Vagina (tissue), 2 donors: ENCODE results near the gene SLC26A11. TPM values are rescaled to one million over a fixed set of nuclear protein-coding genes. Genes with fewer than 3 reads are reported as not detected.

Experiments
- DNase-seq, 2 donors: peaks; one replicate each; pipeline ENCODE4 v3.0.0-alpha.2; 2017; ENCODE audit errors: extremely low spot score in 2 of 2
- H3K27ac ChIP-seq: fragments of 200-600 bp; sonication (generic); one replicate; pipeline ENCODE4 v1.5.1; 2019
- H3K27me3 ChIP-seq: fragments of 200-600 bp; sonication (generic); one replicate; pipeline ENCODE4 v1.5.1; 2019
- H3K36me3 ChIP-seq, 2 donors: fragments of 200-600 bp; sonication (generic); one replicate each; pipeline ENCODE4 v1.5.1; 2017 to 2019
- H3K4me1 ChIP-seq: fragments of 200-600 bp; sonication (generic); one replicate; pipeline ENCODE4 v1.5.1; 2019
- H3K4me3 ChIP-seq, 2 donors: fragments of 200-600 bp; sonication (generic); 1 replicate in 1 of 2; 2 replicates in 1 of 2; pipeline ENCODE4 v1.5.1; 2016 to 2019
- H3K9me3 ChIP-seq: fragments of 200-600 bp; sonication (generic); one replicate; pipeline ENCODE4 v1.5.1; 2019
- POLR2A ChIP-seq, 2 donors: fragments of 450-650 bp; IDR thresholded peaks; one replicate each; pipeline ENCODE4 v1.6.1; 2017; ENCODE audit warnings: antibody characterized with exemption in 2 of 2, mild to moderate bottlenecking in 2 of 2, moderate library complexity in 2 of 2
- POLR2AphosphoS5 ChIP-seq, 2 donors: sonication (generic); formaldehyde crosslinking; IDR thresholded peaks; one replicate each; pipeline ENCODE4 v1.9.0; 2017; ENCODE audit warnings: antibody characterized with exemption in 2 of 2, mild to moderate bottlenecking in 2 of 2, low read depth in 1 of 2; ENCODE audit not compliant: insufficient read depth in 1 of 2
- intact Hi-C: fragments of 100-400 bp; cut with DNase I; formaldehyde crosslinking; loops from one replicate; pipeline ENCODE4 v1.15.1; 2023
- total RNA-seq: library from RNA; depleted of rRNA; stranded (reverse); fragments of >200 nt; gene quantifications from one replicate; pipeline ENCODE4 v1.2.3, GENCODE V29; 2016
- TF ChIP-seq, protein P1 (sequence below), 3 experiments: fragments of 450-650 bp in 2 of 3; fragments of 200-600 bp in 1 of 3; sonication (generic) in 1 of 3; IDR thresholded peaks; one replicate each; pipeline ENCODE4 v1.5.1; 2017 to 2019; ENCODE audit warnings: antibody characterized with exemption in 3 of 3, mild to moderate bottlenecking in 2 of 3, moderate library complexity in 2 of 3

Gene SLC26A11
- total RNA-seq, 1 donor from 2014 or later = 22.8 TPM

DNA sequence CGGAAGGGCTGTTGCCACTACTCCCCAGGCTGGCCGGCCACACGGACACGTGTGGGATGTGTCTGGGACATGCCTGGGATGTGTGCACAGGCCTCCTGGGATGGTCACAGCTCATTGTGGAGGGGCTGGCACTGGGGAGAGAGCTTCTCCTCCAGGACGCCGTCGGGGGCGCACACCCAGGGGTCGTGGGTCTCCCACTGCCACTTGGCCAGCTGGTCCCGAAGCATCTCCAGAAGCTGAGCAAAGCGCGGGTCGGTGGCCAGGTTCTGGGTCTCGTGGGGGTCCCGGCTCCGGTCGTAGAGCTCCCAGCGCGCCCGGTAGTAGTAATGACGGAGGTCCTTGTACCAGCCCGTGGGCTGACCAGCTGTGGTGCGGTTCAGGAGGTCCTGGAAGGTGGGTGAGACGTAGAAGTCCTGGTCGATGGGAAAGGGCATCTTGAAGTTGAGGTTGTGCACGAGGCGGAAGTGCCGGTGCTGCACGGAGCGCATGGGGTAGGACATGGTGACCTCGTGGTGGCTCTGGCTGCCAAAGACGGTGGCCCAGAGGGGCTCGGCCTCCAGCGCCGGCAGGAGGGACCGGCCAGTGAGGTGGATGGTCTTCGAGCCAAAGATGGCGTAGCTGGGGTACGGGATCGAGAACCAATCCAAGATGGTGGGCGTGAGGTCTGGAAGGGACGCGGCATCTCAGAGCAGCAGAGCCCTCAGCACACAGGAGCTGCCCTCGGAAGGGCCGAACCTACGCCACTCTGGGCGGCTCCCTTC is 9.7 kb upstream of the SLC26A11 start:
- peaks cover 5 to 52% of the 10 kb centered on the region in 2 donors for H3K36me3 ChIP-seq
- H3K4me1 ChIP-seq = no peaks in the 10 kb centered on the region
- TF ChIP-seq, protein P1, sequence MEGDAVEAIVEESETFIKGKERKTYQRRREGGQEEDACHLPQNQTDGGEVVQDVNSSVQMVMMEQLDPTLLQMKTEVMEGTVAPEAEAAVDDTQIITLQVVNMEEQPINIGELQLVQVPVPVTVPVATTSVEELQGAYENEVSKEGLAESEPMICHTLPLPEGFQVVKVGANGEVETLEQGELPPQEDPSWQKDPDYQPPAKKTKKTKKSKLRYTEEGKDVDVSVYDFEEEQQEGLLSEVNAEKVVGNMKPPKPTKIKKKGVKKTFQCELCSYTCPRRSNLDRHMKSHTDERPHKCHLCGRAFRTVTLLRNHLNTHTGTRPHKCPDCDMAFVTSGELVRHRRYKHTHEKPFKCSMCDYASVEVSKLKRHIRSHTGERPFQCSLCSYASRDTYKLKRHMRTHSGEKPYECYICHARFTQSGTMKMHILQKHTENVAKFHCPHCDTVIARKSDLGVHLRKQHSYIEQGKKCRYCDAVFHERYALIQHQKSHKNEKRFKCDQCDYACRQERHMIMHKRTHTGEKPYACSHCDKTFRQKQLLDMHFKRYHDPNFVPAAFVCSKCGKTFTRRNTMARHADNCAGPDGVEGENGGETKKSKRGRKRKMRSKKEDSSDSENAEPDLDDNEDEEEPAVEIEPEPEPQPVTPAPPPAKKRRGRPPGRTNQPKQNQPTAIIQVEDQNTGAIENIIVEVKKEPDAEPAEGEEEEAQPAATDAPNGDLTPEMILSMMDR (IDR thresholded peaks at IDR 0.05) = no peak
- TF ChIP-seq POLR2A (IDR thresholded peaks at IDR 0.05) (no peak), POLR2AphosphoS5 (IDR thresholded peaks at IDR 0.05; ENCODE audit: insufficient read depth in 1 of 2, low read depth in 1 of 2) (no peak)
- no peak for DNase-seq
- H3K27me3 ChIP-seq = no peaks in the 10 kb centered on the region
- no peaks in the 10 kb centered on the region for H3K9me3 ChIP-seq
- H3K27ac ChIP-seq = no peak overlapping the region
- no peak overlapping the region for H3K4me3 ChIP-seq
- intact Hi-C loops = no loop called here

DNA sequence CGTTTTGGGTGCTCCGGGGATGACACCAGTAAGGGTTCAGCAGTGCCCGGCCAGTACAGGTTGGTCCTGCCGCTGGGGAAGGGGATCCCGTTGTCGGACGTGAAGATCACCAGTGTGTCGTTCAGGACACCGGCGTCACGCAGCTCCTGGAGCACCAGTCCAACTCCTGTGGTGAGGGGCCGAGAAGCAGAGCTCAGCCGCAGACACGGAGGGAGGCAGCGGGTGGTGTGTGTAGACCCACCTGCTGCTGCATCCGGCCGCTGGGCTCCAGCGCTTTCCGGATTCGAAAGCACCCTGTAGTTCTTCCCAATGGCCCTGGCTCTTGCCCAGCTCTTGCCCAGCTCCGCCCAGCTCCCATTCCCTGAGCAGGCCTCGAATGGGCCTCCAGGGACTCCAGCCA is 8.1 kb upstream of the SLC26A11 start:
- Histone ChIP-seq H3K36me3 (peaks cover 5 to 57% of the 10 kb centered on the region in 2 donors), H3K9me3 (no peaks in the 10 kb centered on the region), H3K4me1 (no peaks in the 10 kb centered on the region), H3K4me3 (no peak overlapping the region), H3K27ac (no peak overlapping the region), H3K27me3 (no peaks in the 10 kb centered on the region)
- intact Hi-C loops = no loop called here
- no peak for DNase-seq
- no peak for TF ChIP-seq POLR2AphosphoS5 (IDR thresholded peaks at IDR 0.05; ENCODE audit: insufficient read depth in 1 of 2, low read depth in 1 of 2)
- TF ChIP-seq, protein P1 (IDR thresholded peaks at IDR 0.05) = no peak
- no peak for TF ChIP-seq POLR2A (IDR thresholded peaks at IDR 0.05)

GRCh38 chr17:80212511-80212910 is 7.7 kb upstream of the SLC26A11 start:
- H3K9me3 ChIP-seq = no peaks in the 10 kb centered on the region
- no peak for DNase-seq
- H3K36me3 ChIP-seq = peaks cover 5 to 57% of the 10 kb centered on the region in 2 donors
- H3K4me3 ChIP-seq = no peak overlapping the region
- H3K27me3 ChIP-seq = no peaks in the 10 kb centered on the region
- TF ChIP-seq, protein P1 (IDR thresholded peaks at IDR 0.05) = no peak
- TF ChIP-seq POLR2A (IDR thresholded peaks at IDR 0.05) (no peak), POLR2AphosphoS5 (IDR thresholded peaks at IDR 0.05; ENCODE audit: insufficient read depth in 1 of 2, low read depth in 1 of 2) (no peak)
- no peaks in the 10 kb centered on the region for H3K4me1 ChIP-seq
- intact Hi-C loops = no loop called here
- no peak overlapping the region for H3K27ac ChIP-seq

DNA sequence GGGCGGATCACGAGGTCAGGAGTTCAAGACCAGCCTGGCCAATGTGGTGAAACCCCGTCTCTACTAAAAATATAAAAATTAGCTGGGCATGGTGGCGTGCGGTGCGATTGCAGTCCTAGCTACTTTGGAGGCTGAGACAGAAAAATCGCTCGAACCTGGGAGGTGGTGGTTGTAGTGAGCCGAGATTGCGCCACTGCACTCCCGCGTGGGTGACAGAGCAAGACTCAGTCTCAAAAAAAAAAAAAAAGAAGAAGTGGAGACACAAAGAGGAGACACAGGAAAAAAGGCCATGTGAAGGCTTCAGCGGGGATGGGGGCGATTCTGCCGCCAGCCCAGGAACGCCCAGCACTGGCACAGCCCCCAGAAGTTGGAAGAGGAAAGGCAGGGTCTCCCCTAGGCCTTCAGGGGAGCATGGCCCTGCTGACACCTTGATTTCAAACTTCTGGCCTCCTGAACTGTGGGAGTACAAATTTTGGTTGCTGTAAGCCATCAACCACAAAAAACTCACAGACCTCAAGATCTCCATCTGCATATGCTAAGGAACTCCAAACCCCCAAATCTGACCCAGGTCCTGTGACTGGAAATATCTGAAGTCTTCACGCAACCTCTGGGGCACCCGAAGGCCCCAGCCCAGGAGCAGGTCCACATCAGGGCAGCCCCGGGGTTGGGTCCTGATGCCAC is 7.1 kb upstream of the SLC26A11 start:
- Histone ChIP-seq H3K4me1 (peaks cover under 1% of the 10 kb centered on the region), H3K27ac (no peak overlapping the region), H3K9me3 (no peaks in the 10 kb centered on the region), H3K27me3 (no peaks in the 10 kb centered on the region), H3K4me3 (no peak overlapping the region), H3K36me3 (peaks cover 5 to 53% of the 10 kb centered on the region in 2 donors)
- no peak for DNase-seq
- intact Hi-C loops = no loop called here
- TF ChIP-seq POLR2AphosphoS5 (IDR thresholded peaks at IDR 0.05; ENCODE audit: insufficient read depth in 1 of 2, low read depth in 1 of 2) (no peak), POLR2A (IDR thresholded peaks at IDR 0.05) (no peak)
- TF ChIP-seq, protein P1 (IDR thresholded peaks at IDR 0.05) = no peak

DNA sequence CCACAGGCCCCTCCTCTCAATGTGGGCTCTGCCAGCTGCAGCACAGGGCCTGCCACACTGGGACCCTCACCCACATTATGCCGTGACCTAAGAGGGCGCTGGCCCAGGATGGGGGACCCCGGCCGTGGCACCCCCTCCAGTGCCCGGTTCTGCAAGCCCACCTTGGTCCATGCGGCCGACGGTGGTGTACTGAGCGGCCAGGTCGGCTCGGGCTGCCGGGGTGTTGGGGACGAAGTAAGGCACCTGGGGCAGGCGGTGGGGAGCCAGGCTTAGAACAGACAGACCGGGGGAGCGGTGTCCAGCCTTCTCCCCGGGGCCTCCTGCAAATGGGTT is 6.6 kb upstream of the SLC26A11 start:
- Histone ChIP-seq H3K27ac (no peak overlapping the region), H3K4me1 (peaks cover 5% of the 10 kb centered on the region), H3K4me3 (no peak overlapping the region), H3K27me3 (no peaks in the 10 kb centered on the region), H3K9me3 (no peaks in the 10 kb centered on the region), H3K36me3 (peaks cover 5 to 53% of the 10 kb centered on the region in 2 donors)
- intact Hi-C loops = no loop called here
- DNase-seq = no peak
- TF ChIP-seq POLR2A (IDR thresholded peaks at IDR 0.05) = no peak
